GM20431 (cell line): ENCODE results near the gene UBA1.

Experiments
- in situ Hi-C: fragments of 300-500 bp; cut with MseI, MboI; formaldehyde crosslinking; loops from one replicate; pipeline ENCODE4 v1.15.0; 2020; ENCODE audit warnings: low sequenced_read_pairs; ENCODE audit not compliant: unreplicated experiment

Gene UBA1

GRCh38 chrX:47169273-47169672, 24.4 kb upstream of the UBA1 start:
- in situ Hi-C loops: no loop called here

- in situ Hi-C loops: no loop called here
Observed at GRCh38 chrX:47169726-47170515, 23.7 kb upstream of the UBA1 start.

- in situ Hi-C loops: no loop called here
Observed at GRCh38 chrX:47170861-47171692, 22.6 kb upstream of the UBA1 start.

- in situ Hi-C loops: no loop called here
Observed at GRCh38 chrX:47171996-47172395, 21.6 kb upstream of the UBA1 start.

- in situ Hi-C loops: no loop called here
Observed at GRCh38 chrX:47172549-47172948, 21.1 kb upstream of the UBA1 start.

GRCh38 chrX:47172971-47173792, 20.4 kb upstream of the UBA1 start:
- in situ Hi-C loops: no loop called here

- in situ Hi-C loops: no loop called here
Observed at GRCh38 chrX:47174376-47174775, 19.3 kb upstream of the UBA1 start.

- in situ Hi-C loops: no loop called here
Observed at GRCh38 chrX:47174846-47175587, 18.6 kb upstream of the UBA1 start.

GRCh38 chrX:47175588-47175980, 18.0 kb upstream of the UBA1 start:
- in situ Hi-C loops: no loop called here

- in situ Hi-C loops: no loop called here
Observed at GRCh38 chrX:47176101-47176740, 17.4 kb upstream of the UBA1 start.

GRCh38 chrX:47177079-47177478, 16.6 kb upstream of the UBA1 start:
- in situ Hi-C loops: no loop called here

GRCh38 chrX:47178337-47178736, 15.3 kb upstream of the UBA1 start:
- in situ Hi-C loops: no loop called here

- in situ Hi-C loops: no loop called here
Observed at GRCh38 chrX:47179221-47179927, 14.3 kb upstream of the UBA1 start.

- in situ Hi-C loops: no loop called here
Observed at GRCh38 chrX:47179928-47180255, 13.7 kb upstream of the UBA1 start.

GRCh38 chrX:47180346-47180745, 13.3 kb upstream of the UBA1 start:
- in situ Hi-C loops: no loop called here

GRCh38 chrX:47181301-47181700, 12.3 kb upstream of the UBA1 start:
- in situ Hi-C loops: no loop called here

GRCh38 chrX:47182106-47182700, 11.4 kb upstream of the UBA1 start:
- in situ Hi-C loops: no loop called here

GRCh38 chrX:47184486-47184885, 9.1 kb upstream of the UBA1 start:
- in situ Hi-C loops: no loop called here

GRCh38 chrX:47185241-47185640, 8.4 kb upstream of the UBA1 start:
- in situ Hi-C loops: no loop called here
